ENCODE measurements around the gene AMZ1. TPM values are rescaled to one million over a fixed set of nuclear protein-coding genes. Genes with fewer than 3 reads are reported as not detected.
"Not testable (repeated sequence)": the region's sequence is repeated elsewhere in the genome, so short reads cannot be mapped to it uniquely, and the experiment has no call there.

The AMZ1 gene
- total RNA-seq, 2 experiments from 2014 or later = 0.29 to 0.40 TPM

DNA sequence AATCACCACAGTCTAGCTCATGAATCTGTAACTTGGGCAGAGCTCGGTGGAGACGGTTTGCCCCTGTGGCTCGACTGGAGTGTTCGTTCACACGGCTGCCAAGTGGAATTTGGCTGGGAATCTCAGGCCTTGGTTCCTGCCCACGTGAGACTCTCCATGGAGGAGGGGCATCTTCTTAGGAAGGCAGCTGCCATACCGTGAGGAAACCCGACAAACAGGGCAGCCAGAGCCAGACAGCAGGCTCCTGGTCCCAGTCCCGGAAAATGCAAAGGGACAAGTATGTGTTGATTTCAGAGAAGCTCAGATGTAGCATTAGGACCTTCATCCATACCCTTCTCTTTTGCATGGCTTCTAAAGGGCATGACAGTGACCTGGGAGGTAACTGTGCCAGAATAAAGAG lies 26.6 kb downstream of the AMZ1 start:
- Mint-ChIP-seq H3K4me3 (no peak overlapping the region), H3K9me3 (ENCODE audit: low read depth) (no peaks in the 10 kb centered on the region), H3K27me3 (peaks cover 14% of the 10 kb centered on the region), H3K27ac (no peak overlapping the region), H3K36me3 (peaks cover 2% of the 10 kb centered on the region), H3K4me1 (peaks cover 69% of the 10 kb centered on the region)
- no peak for DNase-seq
- CTCF ChIA-PET = interaction anchor here (0.9 to 15.9 kb wide), 6 partner anchors 16 to 150 kb away, joined by 3 to 317 read pairs (median 6); no protein-coding TSS in a partner anchor
- no peak for ATAC-seq

DNA sequence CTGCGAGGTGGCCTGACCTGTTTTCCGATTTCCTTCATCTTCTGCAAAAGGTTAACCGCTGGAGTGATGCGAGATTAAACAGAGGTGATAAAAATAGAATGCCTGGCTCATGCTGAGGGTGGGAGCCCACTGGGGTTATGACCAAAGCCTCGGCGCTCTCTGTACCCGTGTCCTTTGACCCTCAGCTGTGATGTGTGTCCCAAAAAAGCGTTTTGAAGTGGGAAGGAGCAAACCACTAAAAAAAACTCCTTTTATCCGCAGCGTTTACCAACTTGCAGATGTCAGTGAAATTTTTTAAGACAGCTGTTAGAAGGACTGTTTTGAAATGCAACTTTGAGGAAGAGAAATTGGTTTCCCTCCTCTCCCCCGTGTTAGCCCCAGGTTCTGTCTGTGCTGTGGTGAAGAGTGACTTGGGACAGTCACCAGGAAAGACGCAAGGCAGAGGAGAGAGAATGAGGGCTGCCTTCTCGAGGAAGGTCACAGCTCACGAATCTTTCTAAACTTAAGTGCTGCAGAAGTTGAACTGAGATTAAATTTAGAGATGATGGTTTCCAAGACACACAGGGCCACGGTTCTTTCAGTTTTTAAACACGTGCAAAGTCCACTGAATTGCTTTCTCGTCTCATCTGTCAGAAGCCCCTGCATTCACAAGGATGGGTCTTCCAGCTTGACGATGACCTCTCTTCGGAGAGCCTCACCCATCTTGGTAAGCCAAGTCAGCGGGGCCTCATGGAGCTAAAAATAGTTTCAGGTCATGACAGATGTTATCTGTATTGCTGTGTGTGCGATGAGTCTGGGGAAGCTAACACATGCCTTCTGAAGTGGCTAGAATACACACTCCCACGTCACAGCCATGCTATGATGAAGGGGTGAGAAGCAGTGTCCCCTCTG lies 27.6 kb downstream of the AMZ1 start:
- H3K36me3 Mint-ChIP-seq = peaks cover 4% of the 10 kb centered on the region
- H3K27ac Mint-ChIP-seq = peak overlapping the region; percentile 22
- H3K4me1 Mint-ChIP-seq = peaks cover 64% of the 10 kb centered on the region
- CTCF ChIA-PET = interaction anchor here (1.3 to 15.9 kb wide), 3 partner anchors 17 to 47 kb away, joined by 3 to 317 read pairs (median 7); no protein-coding TSS in a partner anchor
- H3K27me3 Mint-ChIP-seq = peaks cover 14% of the 10 kb centered on the region
- peak; percentile 60 for DNase-seq
- no peaks in the 10 kb centered on the region for H3K9me3 Mint-ChIP-seq (ENCODE audit: low read depth)
- H3K4me3 Mint-ChIP-seq = no peak overlapping the region
- ATAC-seq = peak; percentile 45

- no peak overlapping the region for H3K27ac Mint-ChIP-seq
- H3K27me3 Mint-ChIP-seq = peaks cover 14% of the 10 kb centered on the region
- no peaks in the 10 kb centered on the region for H3K9me3 Mint-ChIP-seq (ENCODE audit: low read depth)
- CTCF ChIA-PET = interaction anchor here (0.7 to 15.9 kb wide), 4 partner anchors 18 to 107 kb away, joined by 3 to 317 read pairs (median 5); no protein-coding TSS in a partner anchor
- ATAC-seq = no peak
- no peak overlapping the region for H3K4me3 Mint-ChIP-seq
- no peak for DNase-seq
- peaks cover 62% of the 10 kb centered on the region for H3K4me1 Mint-ChIP-seq
- peaks cover 4% of the 10 kb centered on the region for H3K36me3 Mint-ChIP-seq
Observed at GRCh38 chr7:2716488-2716887, 28.5 kb downstream of the AMZ1 start.

DNA sequence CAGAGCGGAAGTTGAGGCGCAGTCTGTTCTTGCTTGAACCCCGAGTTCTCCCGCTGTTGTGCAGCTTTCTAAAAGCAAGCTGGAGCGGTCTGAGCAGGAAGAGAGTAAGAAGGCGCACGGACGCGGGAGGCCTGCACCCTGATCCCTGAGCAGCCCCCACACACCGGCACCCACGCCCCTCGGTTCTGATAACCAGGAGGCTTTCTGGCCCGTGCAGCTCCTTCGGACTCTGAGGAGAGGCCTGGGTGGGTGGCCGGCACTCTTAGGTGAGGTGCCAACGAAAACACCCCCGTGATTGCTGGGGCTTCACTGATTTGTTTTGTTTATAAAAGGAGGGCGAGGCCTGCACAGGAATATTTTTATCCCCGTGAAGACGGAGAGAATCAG lies 28.9 kb downstream of the AMZ1 start:
- ATAC-seq (no peak), DNase-seq (no peak)
- Mint-ChIP-seq H3K4me3 (no peak overlapping the region), H3K4me1 (peaks cover 59% of the 10 kb centered on the region), H3K9me3 (ENCODE audit: low read depth) (no peaks in the 10 kb centered on the region), H3K27me3 (peaks cover 14% of the 10 kb centered on the region), H3K27ac (no peak overlapping the region), H3K36me3 (peaks cover 4% of the 10 kb centered on the region)
- CTCF ChIA-PET = interaction anchor here (0.7 to 15.9 kb wide), 5 partner anchors 7 to 108 kb away, joined by 3 to 317 read pairs (median 7); no protein-coding TSS in a partner anchor

- DNase-seq (no peak), ATAC-seq (no peak)
- H3K4me1 Mint-ChIP-seq = peaks cover 59% of the 10 kb centered on the region
- H3K4me3 Mint-ChIP-seq = no peak overlapping the region
- H3K9me3 Mint-ChIP-seq (ENCODE audit: low read depth) = no peaks in the 10 kb centered on the region
- H3K27me3 Mint-ChIP-seq = peaks cover 14% of the 10 kb centered on the region
- H3K27ac Mint-ChIP-seq = no peak overlapping the region
- peaks cover 4% of the 10 kb centered on the region for H3K36me3 Mint-ChIP-seq
- CTCF ChIA-PET = interaction anchor here (1.5 to 15.9 kb wide), 4 partner anchors 8 to 108 kb away, joined by 3 to 317 read pairs (median 48); no protein-coding TSS in a partner anchor
Observed at GRCh38 chr7:2717293-2718261, 29.6 kb downstream of the AMZ1 start.

DNA sequence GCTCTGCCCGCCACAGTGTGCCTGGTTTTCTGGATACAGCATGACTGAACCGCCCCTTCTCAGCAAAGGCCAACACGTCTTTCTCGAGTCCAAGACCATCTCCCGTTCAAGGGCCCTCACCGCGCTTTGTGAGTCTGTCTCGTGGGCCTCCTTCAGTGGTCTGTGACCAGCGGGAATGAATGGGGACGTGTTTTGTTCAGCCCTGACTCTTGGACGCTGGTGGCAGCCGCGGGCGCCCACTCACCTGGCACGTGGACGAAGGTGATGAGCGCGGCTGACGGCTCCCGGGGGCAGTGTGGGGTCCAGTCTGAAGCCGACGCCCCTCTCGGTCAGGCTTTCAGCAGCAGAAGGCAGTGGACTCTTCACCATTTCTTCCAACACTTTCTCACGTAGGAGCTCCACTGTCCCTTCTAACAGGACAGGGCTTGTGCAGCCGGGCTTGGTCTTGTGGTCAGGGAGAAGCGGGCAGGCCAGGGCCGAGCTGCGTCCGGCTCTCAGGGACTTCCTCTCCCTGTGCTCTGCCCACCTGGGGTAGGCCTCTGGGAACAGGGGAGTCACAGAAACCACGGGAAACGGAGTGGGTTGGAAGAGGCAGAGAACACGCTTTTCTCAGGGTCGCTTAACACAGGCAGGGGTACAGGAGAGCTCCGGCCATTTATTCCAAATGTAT lies 30.4 kb downstream of the AMZ1 start:
- Mint-ChIP-seq H3K27me3 (peaks cover 14% of the 10 kb centered on the region), H3K9me3 (ENCODE audit: low read depth) (no peaks in the 10 kb centered on the region), H3K4me3 (no peak overlapping the region), H3K27ac (no peak overlapping the region), H3K4me1 (peaks cover 59% of the 10 kb centered on the region), H3K36me3 (peaks cover 4% of the 10 kb centered on the region)
- no peak for DNase-seq
- CTCF ChIA-PET = interaction anchor here (0.7 to 15.9 kb wide), 10 partner anchors 9 to 309 kb away, joined by 3 to 317 read pairs (median 4); partner anchors contain the start of gene TTYH3
- ATAC-seq = no peak

DNA sequence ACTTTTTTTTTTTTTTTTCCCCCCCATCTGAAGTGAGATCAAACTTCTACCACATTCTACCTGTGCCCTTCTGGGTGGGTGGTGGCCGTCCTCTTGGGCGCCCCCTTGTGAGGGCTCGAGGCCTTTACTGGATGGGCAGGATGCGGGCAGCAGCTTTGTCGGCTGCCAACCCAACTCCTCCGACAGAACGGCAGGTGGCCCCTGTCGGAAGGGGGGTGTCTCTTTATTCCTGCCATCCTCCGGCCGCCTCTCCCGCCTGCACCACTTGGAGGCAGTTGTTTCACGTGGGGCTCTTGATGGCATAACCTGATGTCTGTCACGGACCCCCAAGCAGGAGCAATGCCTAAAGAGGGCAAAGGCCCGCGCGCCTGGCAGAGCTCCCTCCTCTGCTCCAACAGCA lies 31.0 kb downstream of the AMZ1 start:
- peak; percentile 61 for ATAC-seq
- H3K36me3 Mint-ChIP-seq = peaks cover 4% of the 10 kb centered on the region
- no peak overlapping the region for H3K4me3 Mint-ChIP-seq
- DNase-seq = peak; percentile 74
- no peaks in the 10 kb centered on the region for H3K9me3 Mint-ChIP-seq (ENCODE audit: low read depth)
- H3K27me3 Mint-ChIP-seq = peaks cover 9% of the 10 kb centered on the region
- peaks cover 55% of the 10 kb centered on the region for H3K4me1 Mint-ChIP-seq
- no peak overlapping the region for H3K27ac Mint-ChIP-seq
- CTCF ChIA-PET = interaction anchor here (0.6 to 15.9 kb wide), 11 partner anchors 9 to 309 kb away, joined by 3 to 317 read pairs (median 4); partner anchors contain the start of gene TTYH3

DNA sequence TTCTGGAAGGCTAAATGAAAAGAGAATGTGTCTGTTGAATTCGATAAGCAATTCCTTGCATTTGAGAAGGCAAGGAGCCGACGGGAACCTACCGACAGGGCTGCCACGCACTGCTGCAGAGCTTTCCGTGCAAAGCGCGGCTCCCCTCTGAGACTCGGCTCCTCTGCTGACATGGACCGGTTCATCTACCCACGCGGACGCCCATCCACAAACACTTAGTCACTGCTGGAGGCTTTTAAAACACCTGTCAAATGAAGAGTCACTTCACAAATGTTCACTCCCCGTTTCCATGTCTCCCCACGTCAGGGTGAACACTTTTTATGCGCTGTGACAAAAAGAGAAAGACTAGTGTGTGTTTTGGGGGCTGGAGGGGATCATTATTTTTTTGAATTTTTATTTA lies 32.0 kb downstream of the AMZ1 start:
- DNase-seq (no peak), ATAC-seq (no peak)
- H3K27me3 Mint-ChIP-seq = peaks cover 4% of the 10 kb centered on the region

DNA sequence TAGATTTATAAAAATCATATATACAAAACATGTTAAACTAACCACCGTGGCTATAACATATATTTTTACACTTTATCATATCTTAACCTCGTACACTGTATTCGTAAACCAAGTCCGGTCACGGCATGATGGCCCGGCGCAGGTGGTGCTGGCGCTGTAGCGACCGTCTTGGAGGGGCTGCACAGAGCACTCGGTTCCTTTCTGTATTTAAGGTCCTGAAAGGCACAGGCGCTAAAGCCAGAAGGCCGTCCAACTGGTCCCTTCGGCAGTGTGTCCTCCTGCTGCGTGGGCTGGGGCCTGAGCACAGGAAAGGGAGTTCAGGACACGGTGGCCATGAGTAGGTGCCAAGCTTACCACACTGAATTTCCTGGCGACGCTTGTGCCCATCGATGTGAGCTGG lies 33.8 kb downstream of the AMZ1 start:
- no peak for DNase-seq
- Mint-ChIP-seq H3K27me3 (no peaks in the 10 kb centered on the region), H3K4me1 (peaks cover 29% of the 10 kb centered on the region), H3K9me3 (ENCODE audit: low read depth) (no peaks in the 10 kb centered on the region), H3K27ac (no peak overlapping the region), H3K4me3 (no peak overlapping the region), H3K36me3 (peaks cover 2% of the 10 kb centered on the region)
- no peak for ATAC-seq
- CTCF ChIA-PET = interaction anchor here (1.1 to 7.9 kb wide), 3 partner anchors 9 to 29 kb away, joined by 3 to 77 read pairs (median 6); no protein-coding TSS in a partner anchor

More for the DNA sequence above, 32.0 kb downstream of the AMZ1 start:
- Mint-ChIP-seq H3K9me3 (ENCODE audit: low read depth) (no peaks in the 10 kb centered on the region), H3K36me3 (peaks cover 4% of the 10 kb centered on the region), H3K27ac (no peak overlapping the region), H3K4me3 (no peak overlapping the region), H3K4me1 (peaks cover 47% of the 10 kb centered on the region)
- CTCF ChIA-PET = interaction anchor here (2.2 to 15.9 kb wide), 3 partner anchors 10 to 51 kb away, joined by 19 to 317 read pairs (median 77); no protein-coding TSS in a partner anchor

- ATAC-seq (no peak), DNase-seq (no peak)
- H3K4me1 Mint-ChIP-seq = peaks cover 28% of the 10 kb centered on the region
- no peaks in the 10 kb centered on the region for H3K9me3 Mint-ChIP-seq (ENCODE audit: low read depth)
- no peak overlapping the region for H3K4me3 Mint-ChIP-seq
- H3K27ac Mint-ChIP-seq = no peak overlapping the region
- peaks cover 2% of the 10 kb centered on the region for H3K36me3 Mint-ChIP-seq
- CTCF ChIA-PET = interaction anchor here (0.6 to 7.9 kb wide), 3 partner anchors 8 to 312 kb away, joined by 4 to 77 read pairs (median 6); no protein-coding TSS in a partner anchor
- H3K27me3 Mint-ChIP-seq = no peaks in the 10 kb centered on the region
Observed at GRCh38 chr7:2722591-2722990, 34.6 kb downstream of the AMZ1 start.

GRCh38 chr7:2723138-2723850 lies 35.3 kb downstream of the AMZ1 start:
- Mint-ChIP-seq H3K4me1 (peaks cover 21% of the 10 kb centered on the region), H3K4me3 (no peak overlapping the region), H3K36me3 (peaks cover 2% of the 10 kb centered on the region), H3K9me3 (ENCODE audit: low read depth) (no peaks in the 10 kb centered on the region), H3K27ac (no peak overlapping the region), H3K27me3 (no peaks in the 10 kb centered on the region)
- no peak for ATAC-seq
- no peak for DNase-seq
- CTCF ChIA-PET = interaction anchor here (7.9 kb wide), 1 partner anchor 13 kb away, joined by 77 read pairs; no protein-coding TSS in a partner anchor

GRCh38 chr7:2724036-2724435 lies 36.0 kb downstream of the AMZ1 start:
- not testable (repeated sequence) for H3K27me3 Mint-ChIP-seq; H3K4me3 Mint-ChIP-seq; DNase-seq; H3K36me3 Mint-ChIP-seq; H3K9me3 Mint-ChIP-seq (ENCODE audit: low read depth); H3K27ac Mint-ChIP-seq; ATAC-seq
- CTCF ChIA-PET = interaction anchor here (7.9 kb wide), 1 partner anchor 14 kb away, joined by 77 read pairs; no protein-coding TSS in a partner anchor
- H3K4me1 Mint-ChIP-seq = peaks cover 16% of the 10 kb centered on the region

All from activated CD8-positive, alpha-beta memory T cell treated with anti-CD3 and anti-CD28 coated beads, Interleukin-2, amount 10 ng/mL, durations not matched to agents 7 days and 5 days (primary cell).